Measurements from ENCODE around the gene SURF1. TPM values are rescaled to one million over a fixed set of nuclear protein-coding genes. Genes with fewer than 3 reads are reported as not detected.

Gene SURF1
- total RNA-seq, 4 donors from 2014 or later: 20.1 to 54.3 (median 36.3) TPM

DNA sequence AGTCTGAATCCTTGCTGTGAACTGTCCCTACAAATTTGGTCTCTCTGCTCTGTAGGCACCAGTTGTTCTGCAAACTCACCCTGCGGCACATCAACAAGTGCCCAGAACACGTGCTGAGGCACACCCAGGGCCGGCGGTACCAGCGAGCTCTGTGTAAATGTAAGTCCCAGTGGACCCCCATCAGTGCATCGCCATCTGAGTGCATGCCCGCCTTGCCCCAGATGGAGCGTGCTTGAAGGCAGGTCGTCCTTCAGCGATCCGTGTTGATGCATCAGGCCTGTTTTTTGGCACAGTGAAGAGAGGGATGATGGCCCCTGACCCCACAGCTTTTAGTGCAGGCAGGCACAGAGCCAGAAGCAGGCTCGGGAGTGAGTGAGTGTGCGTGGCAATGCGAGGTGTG, 1.4 kb upstream of the SURF1 start:
- intact Hi-C loops (cut with DNase I; ENCODE audit: low total_unique reads): no loop called here
- no peak overlapping the region for H3K4me3 ChIP-seq (ENCODE audit: low read depth, poor library complexity, severe bottlenecking)
- 63 to 77% methylated on average over 6 to 12 of the region's 14 CpGs for WGBS, 2 donors
- no peak for DNase-seq (ENCODE audit: low spot score in 2 of 2)
- TF ChIP-seq POLR2A (IDR thresholded peaks at IDR 0.05): no peak
- TF ChIP-seq, protein P1, sequence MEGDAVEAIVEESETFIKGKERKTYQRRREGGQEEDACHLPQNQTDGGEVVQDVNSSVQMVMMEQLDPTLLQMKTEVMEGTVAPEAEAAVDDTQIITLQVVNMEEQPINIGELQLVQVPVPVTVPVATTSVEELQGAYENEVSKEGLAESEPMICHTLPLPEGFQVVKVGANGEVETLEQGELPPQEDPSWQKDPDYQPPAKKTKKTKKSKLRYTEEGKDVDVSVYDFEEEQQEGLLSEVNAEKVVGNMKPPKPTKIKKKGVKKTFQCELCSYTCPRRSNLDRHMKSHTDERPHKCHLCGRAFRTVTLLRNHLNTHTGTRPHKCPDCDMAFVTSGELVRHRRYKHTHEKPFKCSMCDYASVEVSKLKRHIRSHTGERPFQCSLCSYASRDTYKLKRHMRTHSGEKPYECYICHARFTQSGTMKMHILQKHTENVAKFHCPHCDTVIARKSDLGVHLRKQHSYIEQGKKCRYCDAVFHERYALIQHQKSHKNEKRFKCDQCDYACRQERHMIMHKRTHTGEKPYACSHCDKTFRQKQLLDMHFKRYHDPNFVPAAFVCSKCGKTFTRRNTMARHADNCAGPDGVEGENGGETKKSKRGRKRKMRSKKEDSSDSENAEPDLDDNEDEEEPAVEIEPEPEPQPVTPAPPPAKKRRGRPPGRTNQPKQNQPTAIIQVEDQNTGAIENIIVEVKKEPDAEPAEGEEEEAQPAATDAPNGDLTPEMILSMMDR (IDR thresholded peaks at IDR 0.05): no peak

DNA sequence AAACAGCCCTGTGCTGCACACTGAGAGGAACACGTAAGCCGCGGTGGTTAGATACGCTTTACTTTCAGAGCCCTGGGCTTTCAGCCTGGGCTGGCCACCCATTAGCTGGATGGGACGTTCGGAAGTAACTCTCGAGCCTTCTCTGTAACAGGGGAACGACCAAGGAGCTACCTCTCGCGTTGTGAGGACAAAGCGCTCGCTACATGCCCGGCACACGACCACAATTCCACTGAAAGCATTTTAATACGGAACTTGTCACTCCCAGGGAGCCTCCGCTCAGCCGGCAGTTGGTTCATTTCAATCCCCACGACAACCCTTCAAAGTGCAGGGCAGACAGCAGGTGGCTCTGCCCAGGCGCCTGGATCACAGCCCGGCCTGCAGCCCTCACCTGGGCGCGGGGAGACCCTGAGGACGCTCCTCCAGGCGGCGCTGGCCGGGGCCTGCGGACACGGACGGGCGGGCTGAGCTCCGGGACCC, 368 bp downstream of the SURF1 start:
- 0% methylated on average over 6 to 18 of the region's 31 CpGs for WGBS, 2 donors
- intact Hi-C loops (cut with DNase I; ENCODE audit: low total_unique reads): no loop called here
- no peak for DNase-seq (ENCODE audit: low spot score in 2 of 2)
- H3K4me3 ChIP-seq (ENCODE audit: low read depth, poor library complexity, severe bottlenecking): peak overlapping the region; percentile 69
- TF ChIP-seq, protein P1 (IDR thresholded peaks at IDR 0.05): no peak
- no peak for TF ChIP-seq POLR2A (IDR thresholded peaks at IDR 0.05)

DNA sequence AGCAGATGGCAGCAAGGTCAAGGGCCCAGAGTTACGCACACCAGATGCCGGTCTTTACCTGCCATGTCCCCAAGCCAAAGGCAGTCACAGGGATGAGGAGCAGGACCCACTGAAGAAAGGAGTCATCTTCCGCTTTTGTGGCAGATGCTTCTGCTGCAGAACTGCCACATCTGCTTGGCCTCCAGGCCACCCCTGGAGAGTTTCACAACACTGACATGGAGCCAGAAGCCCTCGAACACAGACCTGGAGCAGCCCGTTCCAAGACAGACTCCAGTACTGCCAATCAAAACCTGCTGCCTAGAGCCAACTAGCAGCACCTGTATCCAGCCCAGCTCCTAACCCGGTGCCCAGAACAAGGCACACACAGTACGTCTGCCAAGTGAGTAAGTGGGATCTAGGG, 1.5 kb downstream of the SURF1 start:
- 71 to 73% methylated on average over 7 of the region's 7 CpGs for WGBS, 2 donors
- no peak for DNase-seq (ENCODE audit: low spot score in 2 of 2)
- intact Hi-C loops (cut with DNase I; ENCODE audit: low total_unique reads): no loop called here
- H3K4me3 ChIP-seq (ENCODE audit: low read depth, poor library complexity, severe bottlenecking): no peak overlapping the region
- TF ChIP-seq POLR2A (IDR thresholded peaks at IDR 0.05): no peak
- TF ChIP-seq, protein P1 (IDR thresholded peaks at IDR 0.05): no peak

DNA sequence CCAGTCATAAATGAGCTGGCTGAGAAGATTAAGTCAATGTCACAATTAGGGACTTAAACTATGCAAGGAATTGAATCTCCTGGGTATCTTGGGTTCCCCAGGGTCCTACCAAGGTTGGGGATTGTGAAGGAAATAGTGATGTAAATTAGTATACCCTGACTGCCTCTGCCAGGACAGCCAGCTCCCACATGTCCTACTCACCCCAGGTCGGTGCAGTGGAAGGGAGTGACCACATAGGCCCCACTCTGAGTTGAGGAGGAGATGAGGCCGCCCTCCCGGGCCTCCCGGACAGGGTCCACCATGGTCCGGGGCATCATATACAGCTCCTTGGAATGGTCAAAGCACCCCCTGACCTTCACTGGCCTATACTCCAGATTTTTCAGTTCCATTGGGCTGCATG, 2.7 kb downstream of the SURF1 start:
- DNase-seq (ENCODE audit: low spot score in 2 of 2): no peak
- no peak overlapping the region for H3K4me3 ChIP-seq (ENCODE audit: low read depth, poor library complexity, severe bottlenecking)
- WGBS, 2 donors: 70 to 77% methylated on average over 5 of the region's 5 CpGs
- TF ChIP-seq POLR2A (IDR thresholded peaks at IDR 0.05): no peak
- TF ChIP-seq, protein P1 (IDR thresholded peaks at IDR 0.05): no peak
- intact Hi-C loops (cut with DNase I; ENCODE audit: low total_unique reads): no loop called here

DNA sequence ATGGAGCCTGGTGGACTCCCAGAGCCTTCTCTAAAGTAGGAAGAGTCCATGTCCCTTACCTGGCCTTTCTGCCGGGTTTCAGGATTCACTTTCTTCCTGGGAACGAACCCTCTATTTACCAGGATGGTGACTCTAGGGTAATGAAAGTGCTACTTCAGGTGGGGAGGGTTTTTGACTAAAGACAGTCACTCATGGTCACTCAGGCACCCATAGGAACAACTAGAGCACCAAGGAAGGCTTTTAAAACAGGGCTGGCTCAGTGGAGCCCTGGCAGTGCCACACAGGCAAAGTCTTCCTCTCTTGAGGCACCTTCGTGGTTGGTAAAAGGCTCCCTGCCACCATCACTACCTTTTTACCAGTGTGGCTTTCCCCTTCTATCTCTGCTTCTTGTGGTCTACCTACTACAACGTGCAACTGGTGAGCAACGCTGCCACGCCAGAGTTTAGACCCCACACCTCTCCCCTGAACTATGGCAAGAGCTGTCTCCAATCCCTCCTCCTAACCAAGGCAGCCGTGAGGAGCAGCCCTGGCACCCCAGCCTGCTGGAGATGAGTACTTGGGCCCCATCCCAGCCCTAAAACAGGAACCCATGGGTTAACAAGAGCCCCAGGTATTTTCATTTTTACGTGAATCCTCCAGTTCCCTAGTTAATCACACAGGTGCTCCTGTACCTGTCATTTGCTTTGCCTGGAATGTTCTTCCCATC, 3.5 kb downstream of the SURF1 start:
- no peak for TF ChIP-seq POLR2A (IDR thresholded peaks at IDR 0.05)
- TF ChIP-seq, protein P1 (IDR thresholded peaks at IDR 0.05): no peak
- DNase-seq (ENCODE audit: low spot score in 2 of 2): no peak
- no peak overlapping the region for H3K4me3 ChIP-seq (ENCODE audit: low read depth, poor library complexity, severe bottlenecking)
- intact Hi-C loops (cut with DNase I; ENCODE audit: low total_unique reads): no loop called here
- WGBS, 2 donors: 62 to 67% methylated on average over 8 of the region's 8 CpGs
